Panc1 (cell line): ENCODE results near the gene VWA5B2.

ENCODE experiments used
- CTCF ChIP-seq: fragments of 450-650 bp; IDR thresholded peaks from 2 replicates; pipeline ENCODE4 v1.5.1; 2017; ENCODE audit warnings: mild to moderate bottlenecking
- POLR2AphosphoS5 ChIP-seq: IDR thresholded peaks from 2 replicates; pipeline ENCODE4 v1.6.1; 2012; ENCODE audit warnings: mild to moderate bottlenecking, low read depth, low read length, moderate library complexity
- REST ChIP-seq, 2 experiments: IDR thresholded peaks; 2 replicates each; pipeline ENCODE4 v1.6.1; 2011 to 2012; ENCODE audit warnings: low read depth in 2 of 2, control low read depth in 1 of 2, low read length in 1 of 2, mild to moderate bottlenecking in 1 of 2, moderate library complexity in 1 of 2; ENCODE audit not compliant: insufficient read depth in 1 of 2

GRCh38 chr3:184241141-184241446 is 11.7 kb downstream of the VWA5B2 start:
- no peak for TF ChIP-seq CTCF
- TF ChIP-seq POLR2AphosphoS5: no peak
- 0 out of 4 replicates have a peak, but pooled peaks of 1 of the 2 experiments have one; percentile 27 for TF ChIP-seq REST (IDR thresholded peaks at IDR 0.05; ENCODE audit: insufficient read depth in 1 of 2, low read depth in 2 of 2, low read length in 1 of 2)
